GM12878 (cell line): Measurements from ENCODE around the gene OGDHL. TPM values are rescaled to one million over a fixed set of nuclear protein-coding genes. Genes with fewer than 3 reads are reported as not detected.

ENCODE experiments used
- ATAC-seq: fragments of 200-7000 bp; cut with Tn5 transposase; 3 replicates; pipeline ENCODE4 v1.9.1; 2020; ENCODE audit warnings: mild to moderate bottlenecking, moderate library complexity
- BruUV-seq: library from RNA; stranded (reverse); fragments of 400-500 nt; replicated peaks from 2 replicates; lab custom pipeline; 2021; lab: Mats Ljungman, UMichigan
- CTCF ChIA-PET: fragments of 300-600 bp; sonication (Branson Sonifier 250); formaldehyde crosslinking; extraction: SDS; loops from one replicate; lab custom pipeline; 2021; ENCODE audit warnings: inconsistent platforms; lab: Yijun Ruan, JAX
- POLR2A ChIA-PET: fragments of 350-600 bp; formaldehyde crosslinking; extraction: SDS; loops from one replicate; lab custom pipeline; 2021; ENCODE audit warnings: inconsistent platforms; lab: Charles Lee
- RAD21 ChIA-PET: fragments of 300-600 bp; sonication (Branson Sonifier 250); formaldehyde crosslinking; loops from one replicate; lab custom pipeline; 2023; ENCODE audit warnings: antibody characterized with exemption; ENCODE audit not compliant: unreplicated experiment; lab: Charles Lee
- SMC1A ChIA-PET: fragments of 300-600 bp; sonication (Branson Sonifier 250); formaldehyde crosslinking; loops from one replicate; lab custom pipeline; 2023; ENCODE audit not compliant: unreplicated experiment, uncharacterized antibody; lab: Charles Lee
- DNase-seq: peaks from one replicate; pipeline ENCODE4 v3.0.0-alpha.2; 2011; ENCODE audit warnings: low read depth, low spot score
- FAIRE-seq: peaks from 3 replicates; lab custom pipeline; 2011; peaks lifted over from hg19 to GRCh38; lab: Jason Lieb, UNC
- H2AFZ ChIP-seq: 2 replicates; pipeline ENCODE4 v1.6.0; 2011; ENCODE audit warnings: low read depth, low read length, control low read depth; ENCODE audit not compliant: control insufficient read depth
- H3K27ac ChIP-seq: 2 replicates; pipeline ENCODE4 v1.5.1; 2011; ENCODE audit warnings: control low read depth; ENCODE audit not compliant: control insufficient read depth, insufficient read depth
- H3K27me3 ChIP-seq, 2 experiments: replicated peaks in 1 of 2; 2 replicates each; pipeline versions ENCODE4 v1.6.0 to v1.6.1; 2011; ENCODE audit warnings: low read length in 1 of 2; ENCODE audit not compliant: control insufficient read depth in 2 of 2, insufficient read depth in 2 of 2
- H3K36me3 ChIP-seq, 2 experiments: 2 replicates each; pipeline ENCODE4 v1.5.1; 2011; ENCODE audit warnings: low read length in 1 of 2; ENCODE audit not compliant: control insufficient read depth in 2 of 2, insufficient read depth in 2 of 2
- H3K4me1 ChIP-seq: 2 replicates; pipeline ENCODE4 v1.6.1; 2011; ENCODE audit warnings: mild to moderate bottlenecking, low read length, moderate library complexity, mixed read lengths; ENCODE audit not compliant: control insufficient read depth, insufficient read depth
- H3K4me2 ChIP-seq: 2 replicates; pipeline ENCODE4 v1.6.0; 2011; ENCODE audit warnings: control low read depth; ENCODE audit not compliant: control insufficient read depth, insufficient read depth
- H3K4me3 ChIP-seq: fragments of 200-600 bp; sonication (generic); 2 replicates; pipeline ENCODE4 v1.5.1; 2016
- H3K79me2 ChIP-seq: 2 replicates; pipeline ENCODE4 v1.6.0; 2011; ENCODE audit warnings: low read length; ENCODE audit not compliant: control insufficient read depth, insufficient read depth
- H3K9ac ChIP-seq: 2 replicates; pipeline ENCODE4 v1.8.0; 2011; ENCODE audit warnings: low read length, control low read depth, mixed read lengths; ENCODE audit not compliant: control insufficient read depth, insufficient read depth
- H3K9me3 ChIP-seq: replicated peaks from 3 replicates; pipeline ENCODE4 v1.5.1; 2011; ENCODE audit warnings: mild to moderate bottlenecking, low read length; ENCODE audit not compliant: control insufficient read depth, insufficient read depth
- H4K20me1 ChIP-seq: 2 replicates; pipeline ENCODE4 v1.6.0; 2011; ENCODE audit not compliant: control insufficient read depth, insufficient read depth
- ATF3 ChIP-seq: IDR thresholded peaks from 2 replicates; pipeline ENCODE4 v1.6.1; 2011; ENCODE audit warnings: low read depth, mild to moderate bottlenecking, low read length, moderate library complexity, borderline replicate concordance; ENCODE audit errors: extremely low read depth
- EED ChIP-seq: sonication (generic); IDR thresholded peaks from 2 replicates; pipeline ENCODE4 v1.6.1; 2016; ENCODE audit warnings: antibody characterized with exemption, low read depth
- HCFC1 ChIP-seq: fragments of 150-350 bp; IDR thresholded peaks from 2 replicates; pipeline ENCODE4 v1.6.1; 2014; ENCODE audit warnings: low read length
- HDAC6 ChIP-seq: fragments of 200-600 bp; sonication (generic); IDR thresholded peaks from one replicate; pipeline ENCODE4 v1.8.0; 2017; ENCODE audit warnings: antibody characterized with exemption; ENCODE audit not compliant: unreplicated experiment
- HSF1 ChIP-seq: fragments of 150-350 bp; IDR thresholded peaks from 2 replicates; pipeline ENCODE4 v1.6.1; 2014; ENCODE audit warnings: mild to moderate bottlenecking, low read depth, low read length
- IKZF1 ChIP-seq: fragments of 450-650 bp; conservative IDR thresholded peaks from 2 replicates; pipeline ENCODE4 v1.6.1; 2017; ENCODE audit warnings: antibody characterized with exemption, mild to moderate bottlenecking
- NR2C2 ChIP-seq: IDR thresholded peaks from 2 replicates; pipeline ENCODE4 v1.6.1; 2011; ENCODE audit warnings: borderline replicate concordance, low read depth; ENCODE audit not compliant: control insufficient read depth, insufficient read length
- SREBF2 ChIP-seq: IDR thresholded peaks from 2 replicates; pipeline ENCODE4 v1.6.1; 2012; ENCODE audit warnings: mild to moderate bottlenecking, low read length
- ZBED1 ChIP-seq: IDR thresholded peaks from 2 replicates; pipeline ENCODE4 v1.6.1; 2016; ENCODE audit warnings: borderline replicate concordance
- ZBTB33 ChIP-seq: fragments of 450-650 bp; IDR thresholded peaks from 2 replicates; pipeline ENCODE4 v1.6.1; 2017; ENCODE audit warnings: mild to moderate bottlenecking
- ZSCAN29 ChIP-seq: fragments of 450-650 bp; IDR thresholded peaks from 2 replicates; pipeline ENCODE4 v1.6.1; 2017; ENCODE audit warnings: mild to moderate bottlenecking, moderate library complexity
- WGBS: methylation state at CpG from one replicate; pipeline ENCODE4 v1.1.6; 2016; ENCODE audit warnings: low lambda C conversion rate; ENCODE audit not compliant: insufficient replicate concordance, insufficient coverage; ENCODE audit errors: missing lambda C conversion rate; 5-methylcytosine and 5-hydroxymethylcytosine counted together
- in situ Hi-C: fragments of 300-500 bp; cut with MboI; formaldehyde crosslinking; loops from 9 replicates; pipeline ENCODE4 v1.14.3; 2018; ENCODE audit warnings: mixed read lengths
- intact Hi-C: fragments of 100-400 bp; cut with micrococcal nuclease; formaldehyde crosslinking; loops from one replicate; pipeline ENCODE4 v1.14.2; 2022; ENCODE audit not compliant: unreplicated experiment
- polyA plus RNA-seq, 11 experiments: library from polyadenylated mRNA; depleted of rRNA in 4 of 11; unstranded in 6 of 11; stranded (reverse) in 5 of 11; fragments of >200 nt; fragmentation: Nextera tagmentation in 4 of 11; fragmentation: Illumina TruSeq in 1 of 11; extraction: Ambion mirVana in 4 of 11; extraction: Trizol in 1 of 11; gene quantifications; 1 replicate in 1 of 11; 2 replicates in 10 of 11; pipeline versions ENCODE4 v1.2.1 to v1.2.3, GENCODE V29; 2011 to 2016; ENCODE audit warnings: inconsistent platforms in 2 of 11, missing spikeins in 2 of 11, low read depth in 1 of 11
- total RNA-seq, 4 experiments: library from RNA; depleted of rRNA in 3 of 4; stranded (reverse); fragments of >200 nt in 3 of 4; fragmentation: Illumina TruSeq in 1 of 4; extraction: Trizol in 1 of 4; gene quantifications; 2 replicates each; pipeline versions ENCODE4 v1.2.1 to v1.2.3, GENCODE V29; 2013 to 2021

OGDHL gene
- total and polyA plus RNA-seq, 10 of the 15 experiments (the other 5 are each of a cell fraction or from before 2014, with no cell fraction given), result 0.02 to 13.3 (median 0.34) TPM

- SMC1A ChIA-PET, result no interaction called here
- POLR2A ChIA-PET, result no interaction called here
- Histone ChIP-seq H3K4me1 (no peaks in the 10 kb centered on the region), H3K9ac (no peak overlapping the region), H2AFZ (no peak overlapping the region), H3K27ac (no peak overlapping the region), H3K4me2 (no peak overlapping the region)
- intact Hi-C loops, result no loop called here
- CTCF ChIA-PET, result no interaction called here
- FAIRE-seq, result no peak
- TF ChIP-seq ATF3 (no peak), HDAC6 (no peak), IKZF1 (no peak), HSF1 (no peak), SREBF2 (no peak), NR2C2 (no peak), HCFC1 (no peak), ZSCAN29 (no peak), EED (no peak), ZBTB33 (no peak), ZBED1 (no peak)
- TF ChIP-seq, all 136 proteins: peak for 0
- WGBS, result 42% methylated on average over 6 of the region's 6 CpGs
- BruUV-seq, result no TSS peak
- ATAC-seq (no peak), DNase-seq (no peak)
- H3K79me2 ChIP-seq, result no peaks in the 10 kb centered on the region
- H3K27me3 ChIP-seq, result no peaks in the 10 kb centered on the region
- in situ Hi-C loops, result no loop called here
- H3K9me3 ChIP-seq, result no peaks in the 10 kb centered on the region
- H4K20me1 ChIP-seq, result no peaks in the 10 kb centered on the region
- RAD21 ChIA-PET, result no interaction called here
- H3K4me3 ChIP-seq, result no peak overlapping the region
- H3K36me3 ChIP-seq, result no peaks in the 10 kb centered on the region
These were observed 17.9 kb downstream of the OGDHL start for GRCh38 chr10:49744091-49744685.
